Transverse colon (tissue), 4 donors: Measurements from ENCODE around the gene MDC1. TPM values are rescaled to one million over a fixed set of nuclear protein-coding genes. Genes with fewer than 3 reads are reported as not detected.

Experiments used
- DNase-seq: peaks from one replicate; pipeline ENCODE4 v3.0.0-alpha.2; 2019
- H3K27ac ChIP-seq, 4 donors: fragments of 200-600 bp; sonication (generic); 2 replicates each; pipeline ENCODE4 v1.5.1; 2016 to 2018; ENCODE audit warnings: inconsistent platforms in 4 of 4
- H3K27me3 ChIP-seq: fragments of 200-600 bp; sonication (generic); 2 replicates; pipeline ENCODE4 v1.5.1; 2017; ENCODE audit warnings: inconsistent platforms
- H3K36me3 ChIP-seq, 4 donors: fragments of 200-600 bp; sonication (generic); 2 replicates each; pipeline ENCODE4 v1.5.1; 2017 to 2019; ENCODE audit warnings: inconsistent platforms in 4 of 4
- H3K4me1 ChIP-seq, 4 donors: fragments of 200-600 bp; sonication (generic); 2 replicates each; pipeline ENCODE4 v1.5.1; 2017 to 2020; ENCODE audit warnings: inconsistent platforms in 4 of 4
- H3K4me3 ChIP-seq, 4 donors: fragments of 200-600 bp; sonication (generic); 1 replicate in 1 of 4; 2 replicates in 3 of 4; pipeline versions ENCODE4 v1.5.1 to v1.6.1; 2017 to 2019; ENCODE audit warnings: inconsistent platforms in 4 of 4
- H3K9me3 ChIP-seq, 2 donors: fragments of 200-600 bp; sonication (generic); 2 replicates each; pipeline ENCODE4 v1.5.1; 2017 to 2019; ENCODE audit warnings: inconsistent platforms in 2 of 2
- EP300 ChIP-seq: sonication (generic); formaldehyde crosslinking; IDR thresholded peaks from one replicate; pipeline ENCODE4 v1.6.1; 2017; ENCODE audit warnings: antibody characterized with exemption, low read depth
- POLR2A ChIP-seq: fragments of 450-650 bp; IDR thresholded peaks from one replicate; pipeline ENCODE4 v1.6.1; 2016; ENCODE audit warnings: antibody characterized with exemption, mild to moderate bottlenecking, moderate library complexity
- POLR2AphosphoS5 ChIP-seq, 3 donors: sonication (generic); formaldehyde crosslinking; IDR thresholded peaks; one replicate each; pipeline ENCODE4 v1.6.1; 2016; ENCODE audit warnings: antibody characterized with exemption in 3 of 3
- WGBS, 2 donors: methylation state at CpG; one replicate each; pipeline ENCODE4 v1.1.5; 2018; ENCODE audit warnings: low coverage in 1 of 2; 5-methylcytosine and 5-hydroxymethylcytosine counted together
- in situ Hi-C, 4 donors: fragments of 200-750 bp; cut with MboI; loops; one replicate each; pipeline versions ENCODE4 v1.15.0 to v1.15.1; 2017; ENCODE audit warnings: low sequenced_read_pairs in 3 of 4, low pct_ligation_motif_present in 1 of 4, low pct_unique_long_range_greater_than_20kb in 1 of 4
- intact Hi-C: fragments of 100-400 bp; cut with DNase I; formaldehyde crosslinking; loops from one replicate; pipeline ENCODE4 v1.15.1; 2023; ENCODE audit warnings: low total_unique reads
- total RNA-seq, 4 donors: library from RNA; depleted of rRNA; stranded (reverse); fragments of >200 nt; gene quantifications; one replicate each; pipeline ENCODE4 v1.1.0, GENCODE V29; 2016
- TF ChIP-seq, protein P1 (sequence below), 5 experiments: fragments of 200-600 bp in 3 of 5; fragments of 450-650 bp in 2 of 5; sonication (generic) in 3 of 5; IDR thresholded peaks; 1 replicate in 2 of 5; 2 replicates in 3 of 5; pipeline ENCODE4 v1.5.1; 2016 to 2017; ENCODE audit warnings: antibody characterized with exemption in 5 of 5, inconsistent platforms in 3 of 5, mild to moderate bottlenecking in 2 of 5, moderate library complexity in 1 of 5

MDC1 gene
- total RNA-seq, 4 donors from 2014 or later, result 3.1 to 13.5 (median 9.7) TPM

DNA sequence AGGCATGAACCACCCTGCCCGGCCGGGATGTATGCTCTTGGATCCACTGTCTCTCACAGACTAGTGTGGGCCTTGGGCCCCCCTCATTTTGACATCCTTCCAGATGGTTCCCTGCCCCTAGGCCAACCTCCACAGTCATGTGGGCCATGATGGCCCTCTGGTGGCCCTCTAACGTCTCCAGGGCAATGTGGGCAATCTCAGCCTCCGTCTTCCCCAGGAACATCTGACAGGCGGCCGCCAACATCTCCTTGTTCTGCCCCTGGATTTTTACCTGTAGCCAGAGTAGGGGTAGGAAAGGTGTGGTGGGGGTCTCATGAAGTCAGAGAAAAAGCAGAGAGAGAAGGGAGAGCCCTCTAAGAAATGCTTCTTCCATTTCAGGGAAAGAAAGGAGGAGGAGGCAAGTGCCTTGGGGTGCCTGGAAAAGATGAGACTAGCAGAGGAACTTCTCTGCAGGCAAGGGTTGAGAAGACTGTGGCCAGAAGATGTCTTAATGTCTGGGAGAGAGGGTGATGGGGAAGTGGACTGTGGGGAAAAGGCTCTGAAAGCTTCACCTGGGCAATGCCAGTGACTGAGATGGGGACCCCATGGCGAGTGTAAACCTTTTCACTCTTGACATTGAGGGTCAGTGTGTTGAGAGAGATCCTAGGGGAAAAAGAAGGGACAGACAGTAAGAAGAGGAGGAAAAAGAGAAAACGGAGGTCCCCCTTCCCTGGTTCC lies 24.1 kb upstream of the MDC1 start:
- H3K36me3 ChIP-seq, result peaks cover 0 to 26% (median 7%) of the 10 kb centered on the region in 4 donors
- H3K9me3 ChIP-seq, result no peaks in the 10 kb centered on the region
- intact Hi-C loops (loop anchor here (5.0 kb wide), 2 partner anchors 86 to 136 kb away; no protein-coding TSS in a partner anchor), in situ Hi-C loops (loop anchor here in 2 of 4 donors (10.0 to 25.0 kb wide), 2 partner anchors 84 to 146 kb away; partner anchors contain the start of gene DDR1 (in 2 of the 2))
- H3K4me3 ChIP-seq, result peak overlapping the region in 3 of 4 donors; percentile 75 to 87 (median 81)
- no peak for DNase-seq
- H3K4me1 ChIP-seq, result peaks cover 26 to 69% (median 38%) of the 10 kb centered on the region in 4 donors
- TF ChIP-seq POLR2AphosphoS5 (IDR thresholded peaks at IDR 0.05) (peak in 1 of 3 donors; percentile 2), POLR2A (no peak)
- H3K27ac ChIP-seq, result peak overlapping the region; percentile 96 to 98 (median 98)
- WGBS, 2 donors, result 44 to 78% methylated on average over 1 to 8 of the region's 8 CpGs
- H3K27me3 ChIP-seq, result no peaks in the 10 kb centered on the region

DNA sequence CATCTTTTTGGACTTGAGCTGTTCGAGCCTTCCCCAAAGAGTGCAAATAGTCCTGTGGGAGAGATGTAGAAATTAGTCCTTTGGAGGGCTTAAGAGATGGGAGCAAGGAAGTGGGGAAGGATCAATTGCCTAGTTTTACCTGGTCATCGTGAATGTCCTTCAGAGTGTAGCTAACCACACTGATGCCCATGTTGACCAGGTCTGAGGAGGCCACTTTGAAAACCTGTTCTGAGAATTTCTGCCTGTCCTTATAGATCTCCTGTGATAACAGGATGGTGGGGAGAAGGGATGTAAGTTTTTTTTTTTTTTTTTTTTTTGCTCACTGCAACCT lies 23.4 kb upstream of the MDC1 start:
- H3K27ac ChIP-seq, result peak overlapping the region in 3 of 4 donors; percentile 1 to 98 (median 11)
- WGBS, 2 donors, result 86 to 100% methylated on average over 1 to 2 of the region's 2 CpGs
- H3K4me3 ChIP-seq, result no peak overlapping the region
- H3K9me3 ChIP-seq, result no peaks in the 10 kb centered on the region
- peaks cover 0 to 33% (median 11%) of the 10 kb centered on the region in 4 donors for H3K36me3 ChIP-seq
- in situ Hi-C loops, result loop anchor here in 2 of 4 donors (10.0 to 25.0 kb wide), 2 partner anchors 84 to 147 kb away; partner anchors contain the start of gene DDR1 (in 2 of the 2)
- peaks cover 26 to 72% (median 38%) of the 10 kb centered on the region in 4 donors for H3K4me1 ChIP-seq
- H3K27me3 ChIP-seq, result no peaks in the 10 kb centered on the region
- TF ChIP-seq POLR2A (no peak), POLR2AphosphoS5 (IDR thresholded peaks at IDR 0.05) (no peak), EP300 (no peak)
- TF ChIP-seq, protein P1, sequence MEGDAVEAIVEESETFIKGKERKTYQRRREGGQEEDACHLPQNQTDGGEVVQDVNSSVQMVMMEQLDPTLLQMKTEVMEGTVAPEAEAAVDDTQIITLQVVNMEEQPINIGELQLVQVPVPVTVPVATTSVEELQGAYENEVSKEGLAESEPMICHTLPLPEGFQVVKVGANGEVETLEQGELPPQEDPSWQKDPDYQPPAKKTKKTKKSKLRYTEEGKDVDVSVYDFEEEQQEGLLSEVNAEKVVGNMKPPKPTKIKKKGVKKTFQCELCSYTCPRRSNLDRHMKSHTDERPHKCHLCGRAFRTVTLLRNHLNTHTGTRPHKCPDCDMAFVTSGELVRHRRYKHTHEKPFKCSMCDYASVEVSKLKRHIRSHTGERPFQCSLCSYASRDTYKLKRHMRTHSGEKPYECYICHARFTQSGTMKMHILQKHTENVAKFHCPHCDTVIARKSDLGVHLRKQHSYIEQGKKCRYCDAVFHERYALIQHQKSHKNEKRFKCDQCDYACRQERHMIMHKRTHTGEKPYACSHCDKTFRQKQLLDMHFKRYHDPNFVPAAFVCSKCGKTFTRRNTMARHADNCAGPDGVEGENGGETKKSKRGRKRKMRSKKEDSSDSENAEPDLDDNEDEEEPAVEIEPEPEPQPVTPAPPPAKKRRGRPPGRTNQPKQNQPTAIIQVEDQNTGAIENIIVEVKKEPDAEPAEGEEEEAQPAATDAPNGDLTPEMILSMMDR (IDR thresholded peaks at IDR 0.05), result no peak
- DNase-seq, result no peak
- intact Hi-C loops, result loop anchor here (5.0 kb wide), 2 partner anchors 87 to 137 kb away; no protein-coding TSS in a partner anchor

DNA sequence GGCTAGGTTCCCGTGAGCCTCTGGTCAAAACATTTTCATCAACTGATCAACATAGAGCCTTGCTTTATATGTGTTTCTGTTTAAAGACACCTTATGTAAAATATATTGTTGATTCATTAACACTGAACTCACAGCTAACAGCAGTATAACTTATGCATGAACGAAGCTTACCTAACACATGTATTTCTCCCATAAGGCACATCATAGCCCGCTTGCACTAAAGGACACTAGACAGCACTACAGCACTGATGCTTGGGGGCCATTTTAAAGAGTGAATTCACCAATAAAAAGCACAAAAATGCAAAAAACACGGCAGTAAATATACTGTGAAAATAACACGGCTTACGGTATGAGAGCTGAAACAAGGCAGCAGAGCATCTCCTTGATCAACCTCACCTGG lies 21.5 kb upstream of the MDC1 start:
- intact Hi-C loops (no loop called here), in situ Hi-C loops (loop anchor here in 3 of 4 donors (10.0 to 25.0 kb wide), 2 partner anchors 86 to 149 kb away; partner anchors contain the start of gene DDR1 (in 2 of the 3))
- no peak for DNase-seq
- WGBS, 2 donors, result 82 to 85% methylated on average over 6 of the region's 6 CpGs
- H3K27me3 ChIP-seq, result no peaks in the 10 kb centered on the region
- peaks cover 22 to 65% (median 30%) of the 10 kb centered on the region in 4 donors for H3K4me1 ChIP-seq
- no peak overlapping the region for H3K4me3 ChIP-seq
- H3K9me3 ChIP-seq, result no peaks in the 10 kb centered on the region
- peak overlapping the region in 2 of 4 donors; percentile 69 to 77 for H3K27ac ChIP-seq
- peaks cover 0 to 44% (median 18%) of the 10 kb centered on the region in 4 donors for H3K36me3 ChIP-seq
- TF ChIP-seq POLR2AphosphoS5 (IDR thresholded peaks at IDR 0.05), result no peak
- TF ChIP-seq, protein P1 (IDR thresholded peaks at IDR 0.05), result no peak
- no peak for TF ChIP-seq POLR2A
- no peak for TF ChIP-seq EP300

DNA sequence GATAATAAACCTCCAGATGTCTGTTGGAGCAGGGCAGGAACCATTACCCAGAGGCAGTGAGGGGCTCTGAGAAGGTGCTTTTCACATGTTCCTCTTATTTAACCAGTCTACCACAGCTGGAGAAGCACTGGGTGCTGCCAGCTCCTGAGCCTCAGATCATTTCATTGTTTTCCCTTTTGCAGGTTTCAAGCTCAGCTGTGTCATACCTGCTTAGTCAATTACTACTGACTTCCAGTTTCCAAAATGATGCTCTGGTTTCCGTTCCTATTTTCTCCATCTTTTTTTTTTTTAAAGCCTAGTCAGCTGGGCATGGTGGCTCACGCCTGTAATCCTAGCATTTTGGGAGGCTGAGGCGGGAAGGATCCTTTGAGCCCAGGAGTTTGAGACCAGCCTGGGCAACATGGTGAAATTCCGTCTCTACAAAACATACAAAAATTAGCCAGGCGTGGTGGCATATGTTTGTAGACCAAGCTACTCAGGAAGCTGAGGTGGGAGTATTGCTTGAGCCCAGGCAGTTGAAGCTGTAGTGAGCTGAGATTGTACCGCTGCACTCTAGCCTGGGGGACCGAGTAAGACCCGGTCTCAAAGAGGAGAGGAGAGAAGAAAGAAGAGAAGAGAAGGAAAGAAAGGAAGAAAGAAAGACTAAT lies 18.7 kb upstream of the MDC1 start:
- H3K36me3 ChIP-seq, result peaks cover 0 to 62% (median 22%) of the 10 kb centered on the region in 4 donors
- TF ChIP-seq POLR2A (no peak), EP300 (no peak), POLR2AphosphoS5 (IDR thresholded peaks at IDR 0.05) (no peak)
- TF ChIP-seq, protein P1 (IDR thresholded peaks at IDR 0.05), result no peak
- in situ Hi-C loops (loop anchor here in 3 of 4 donors (10.0 to 25.0 kb wide), 2 partner anchors 89 to 152 kb away; partner anchors contain the start of gene DDR1 (in 2 of the 3)), intact Hi-C loops (no loop called here)
- H3K4me1 ChIP-seq, result peaks cover 17 to 65% (median 22%) of the 10 kb centered on the region in 4 donors
- WGBS, 2 donors, result 73 to 78% methylated on average over 4 to 8 of the region's 8 CpGs
- H3K27me3 ChIP-seq, result no peaks in the 10 kb centered on the region
- DNase-seq, result no peak
- H3K9me3 ChIP-seq, result no peaks in the 10 kb centered on the region
- H3K27ac ChIP-seq, result no peak overlapping the region
- H3K4me3 ChIP-seq, result no peak overlapping the region
